Measurements from ENCODE around the gene SLC34A3.
"Not testable (repeated sequence)": the region's sequence is repeated elsewhere in the genome, so short reads cannot be mapped to it uniquely, and the experiment has no call there.

SLC34A3 gene

DNA sequence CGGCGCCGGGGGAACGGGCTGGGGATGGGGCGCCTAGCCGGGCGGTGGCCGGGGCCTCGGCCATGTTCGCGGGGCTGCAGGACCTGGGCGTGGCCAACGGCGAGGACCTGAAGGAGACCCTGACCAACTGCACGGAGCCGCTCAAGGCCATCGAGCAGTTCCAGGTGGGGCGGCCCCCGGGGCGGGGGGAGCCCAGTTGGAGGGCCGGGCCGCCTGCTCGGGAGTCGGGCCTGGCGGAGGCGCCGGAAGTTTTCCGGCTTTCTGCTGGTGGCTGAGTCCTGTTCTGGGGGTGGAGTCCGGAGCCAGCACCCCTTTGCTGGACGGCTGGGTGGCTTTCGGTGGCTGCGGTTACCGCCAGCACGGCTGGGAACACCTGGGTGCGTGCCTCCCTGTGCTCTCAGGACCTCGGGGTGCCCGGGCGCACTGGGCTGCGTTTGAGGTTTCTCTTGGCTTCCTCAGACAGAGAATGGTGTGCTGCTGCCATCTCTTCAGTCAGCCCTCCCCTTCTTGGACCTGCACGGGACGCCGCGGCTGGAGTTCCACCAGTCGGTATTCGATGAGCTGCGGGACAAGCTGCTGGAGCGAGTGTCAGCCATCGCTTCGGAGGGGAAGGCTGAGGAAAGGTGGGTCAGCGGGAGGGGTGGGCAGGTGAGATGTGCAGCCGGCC is 24.9 kb downstream of the SLC34A3 start:
- DNase-seq (ENCODE audit: low read depth in 1 of 2, low spot score in 1 of 2), result no peak

DNA sequence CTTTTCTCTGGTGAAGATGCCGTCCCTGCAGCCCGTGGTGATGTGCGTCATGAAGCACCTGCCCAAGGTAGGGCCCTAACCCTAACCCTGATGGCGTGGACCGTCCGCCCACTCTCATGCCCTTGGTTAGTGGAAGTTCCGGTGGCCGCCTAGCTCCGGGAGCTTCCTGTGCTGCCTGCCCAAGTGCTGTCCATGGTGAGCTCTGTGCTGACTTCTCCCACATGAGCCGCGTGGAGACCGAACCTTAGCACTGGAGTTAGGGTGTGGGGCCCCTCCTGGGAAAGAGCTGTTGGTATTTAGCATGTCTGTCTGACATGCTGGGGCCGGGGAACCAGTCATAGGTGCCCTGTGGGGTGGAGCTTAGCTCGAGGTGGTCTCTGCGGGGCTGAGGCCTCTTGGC is 25.7 kb downstream of the SLC34A3 start:
- DNase-seq (ENCODE audit: low read depth in 1 of 2, low spot score in 1 of 2), result no peak

DNA sequence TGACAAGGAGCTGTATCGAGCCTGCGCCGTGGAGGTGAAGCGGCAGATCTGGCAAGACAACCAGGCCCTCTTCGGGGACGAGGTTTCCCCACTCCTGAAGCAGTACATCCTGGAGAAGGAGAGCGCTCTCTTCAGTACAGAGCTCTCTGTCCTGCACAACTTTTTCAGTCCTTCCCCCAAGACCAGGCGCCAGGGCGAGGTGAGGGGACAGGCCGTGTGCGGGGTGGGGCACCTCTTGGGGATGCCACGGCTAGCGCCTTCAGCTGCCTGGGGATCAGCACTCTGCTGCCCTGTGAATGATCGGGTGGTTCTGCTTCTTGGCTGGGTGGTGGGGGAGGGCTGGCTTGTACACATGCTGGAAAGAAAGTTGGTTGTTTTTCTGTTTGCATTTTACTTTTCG is 26.2 kb downstream of the SLC34A3 start:
- DNase-seq (ENCODE audit: low read depth in 1 of 2, low spot score in 1 of 2), result no peak

DNA sequence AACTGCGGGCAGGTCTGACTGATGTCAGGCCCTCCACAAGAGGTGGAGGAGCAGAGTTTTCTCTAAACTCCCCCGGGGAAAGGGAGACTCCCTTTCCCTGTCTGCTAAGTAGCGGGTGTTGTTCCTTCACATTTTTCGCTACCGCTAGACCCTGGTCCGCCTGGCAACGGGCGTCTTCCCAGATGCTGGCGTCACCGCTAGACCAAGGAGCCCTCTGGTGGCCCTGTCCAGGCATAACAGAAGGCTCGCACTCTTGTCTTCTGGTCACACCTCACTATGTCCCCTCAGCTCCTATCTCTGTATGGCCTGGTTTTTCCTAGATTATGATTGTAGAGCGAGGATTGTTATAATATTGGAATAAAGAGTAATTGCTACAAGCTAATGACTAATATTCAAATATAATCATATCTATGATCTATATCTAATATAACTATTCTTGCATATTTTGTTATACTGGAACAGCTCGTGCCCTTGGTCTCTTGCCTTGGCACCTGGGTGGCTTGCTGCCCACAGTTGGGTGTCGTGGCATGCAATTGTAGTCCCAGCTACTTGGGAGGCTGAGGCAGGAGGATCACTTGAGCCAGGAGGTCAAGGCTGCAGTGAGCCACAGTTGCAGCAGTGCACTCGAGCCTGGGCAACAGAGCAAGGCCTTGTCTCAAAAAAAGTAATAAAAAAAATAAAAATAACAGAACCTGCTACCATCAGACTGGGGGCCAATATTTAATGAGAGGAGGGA is 31.6 kb downstream of the SLC34A3 start:
- not testable (repeated sequence) for DNase-seq (ENCODE audit: low read depth in 1 of 2, low spot score in 1 of 2)

DNA sequence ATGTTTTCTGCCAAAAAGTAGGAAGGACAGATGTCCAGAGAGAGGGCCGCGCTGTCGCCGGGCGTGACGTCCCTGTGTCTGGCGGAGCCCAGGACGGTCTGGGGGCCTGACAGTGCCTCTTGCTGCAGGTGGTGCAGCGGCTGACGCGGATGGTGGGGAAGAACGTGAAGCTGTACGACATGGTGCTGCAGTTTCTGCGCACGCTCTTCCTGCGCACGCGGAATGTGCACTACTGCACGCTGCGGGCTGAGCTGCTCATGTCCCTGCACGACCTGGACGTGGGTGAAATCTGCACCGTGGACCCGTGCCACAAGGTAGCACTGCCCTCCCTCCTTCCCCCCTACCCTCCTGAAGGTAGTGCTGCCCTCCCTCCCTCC is 32.2 kb downstream of the SLC34A3 start:
- DNase-seq (ENCODE audit: low read depth in 1 of 2, low spot score in 1 of 2), result no peak

DNA sequence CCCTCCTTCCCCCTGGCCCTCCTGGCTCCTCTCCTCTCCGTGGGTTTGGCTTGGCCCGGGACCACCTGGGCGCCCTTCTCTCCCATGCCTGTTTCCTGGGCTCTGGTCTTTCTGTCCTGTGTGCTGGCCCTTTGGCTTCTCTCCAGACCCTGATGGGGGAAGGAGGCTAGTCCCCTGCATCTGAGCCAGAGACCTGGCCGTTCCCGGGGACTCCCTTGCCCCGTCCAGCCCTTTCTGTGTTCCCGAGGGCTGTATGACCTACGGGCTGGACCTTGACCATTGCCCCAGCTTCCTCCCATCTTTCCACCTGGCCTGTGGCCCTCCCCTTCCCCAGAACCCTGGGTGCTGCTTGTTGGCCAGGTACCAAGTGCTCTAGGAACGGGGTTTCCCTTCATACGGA is 32.8 kb downstream of the SLC34A3 start:
- no peak for DNase-seq (ENCODE audit: low read depth in 1 of 2, low spot score in 1 of 2)

DNA sequence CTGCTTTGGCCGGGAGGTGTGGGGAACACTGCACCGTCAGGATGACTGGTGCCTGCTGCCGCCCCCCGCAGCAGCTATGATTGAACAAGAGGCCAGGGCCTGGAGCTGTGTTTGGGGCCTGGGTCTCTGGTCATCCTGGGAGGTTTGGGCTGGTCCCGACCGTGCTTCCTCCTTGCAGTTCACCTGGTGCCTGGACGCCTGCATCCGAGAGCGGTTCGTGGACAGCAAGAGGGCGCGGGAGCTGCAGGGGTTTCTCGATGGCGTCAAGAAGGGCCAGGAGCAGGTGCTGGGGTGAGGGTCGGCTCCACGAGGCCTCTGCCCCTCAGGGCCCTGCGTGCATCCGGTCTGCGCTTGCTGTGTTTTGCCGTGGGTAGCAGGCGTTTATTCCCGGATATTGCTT is 33.4 kb downstream of the SLC34A3 start:
- DNase-seq (ENCODE audit: low read depth in 1 of 2, low spot score in 1 of 2), result no peak

DNA sequence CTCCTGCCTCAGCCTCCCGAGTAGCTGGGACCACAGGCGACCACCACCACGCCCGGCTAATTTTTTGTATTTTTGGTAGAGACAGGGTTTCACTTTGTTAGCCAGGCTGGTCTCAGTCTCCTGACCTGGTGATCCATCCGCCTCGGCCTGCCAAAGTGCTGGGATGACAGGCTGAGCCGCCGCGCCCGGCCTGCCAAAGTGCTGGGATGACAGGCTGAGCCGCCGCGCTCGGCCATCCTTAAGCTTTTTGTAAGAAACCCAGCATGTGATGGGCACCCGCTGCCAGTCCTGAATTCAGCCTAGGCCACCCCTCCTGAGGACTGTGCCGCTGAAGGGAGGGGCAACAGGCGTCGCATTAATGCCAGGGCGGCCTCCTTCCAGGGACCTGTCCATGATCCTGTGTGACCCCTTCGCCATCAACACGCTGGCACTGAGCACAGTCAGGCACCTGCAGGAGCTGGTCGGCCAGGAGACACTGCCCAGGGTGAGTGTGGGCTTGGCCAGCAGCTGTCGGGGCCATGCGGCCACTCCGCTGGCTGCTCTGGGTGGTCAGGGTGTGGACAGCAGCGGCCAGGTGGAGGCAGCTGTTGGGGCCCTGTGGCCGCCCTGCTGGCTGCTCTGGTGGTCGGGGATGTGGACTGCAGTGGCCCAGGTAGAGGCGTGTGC is 34.9 kb downstream of the SLC34A3 start:
- no peak for DNase-seq (ENCODE audit: low read depth in 1 of 2, low spot score in 1 of 2)

DNA sequence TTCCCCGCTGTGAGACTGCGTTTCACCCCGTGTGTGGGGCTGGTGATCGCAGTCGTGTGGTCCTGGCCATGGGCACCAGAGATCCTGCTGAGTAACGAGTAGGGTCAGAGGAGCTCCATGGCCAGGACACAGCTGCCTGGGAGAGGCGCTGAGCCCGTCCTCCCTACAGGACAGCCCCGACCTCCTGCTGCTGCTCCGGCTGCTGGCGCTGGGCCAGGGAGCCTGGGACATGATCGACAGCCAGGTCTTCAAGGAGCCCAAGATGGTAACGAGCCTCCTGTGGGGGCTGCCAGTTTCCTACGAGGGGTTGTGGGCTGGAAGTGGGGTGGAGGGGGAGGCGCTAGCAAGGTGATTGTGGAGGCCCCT is 35.4 kb downstream of the SLC34A3 start:
- no peak for DNase-seq (ENCODE audit: low read depth in 1 of 2, low spot score in 1 of 2)

DNA sequence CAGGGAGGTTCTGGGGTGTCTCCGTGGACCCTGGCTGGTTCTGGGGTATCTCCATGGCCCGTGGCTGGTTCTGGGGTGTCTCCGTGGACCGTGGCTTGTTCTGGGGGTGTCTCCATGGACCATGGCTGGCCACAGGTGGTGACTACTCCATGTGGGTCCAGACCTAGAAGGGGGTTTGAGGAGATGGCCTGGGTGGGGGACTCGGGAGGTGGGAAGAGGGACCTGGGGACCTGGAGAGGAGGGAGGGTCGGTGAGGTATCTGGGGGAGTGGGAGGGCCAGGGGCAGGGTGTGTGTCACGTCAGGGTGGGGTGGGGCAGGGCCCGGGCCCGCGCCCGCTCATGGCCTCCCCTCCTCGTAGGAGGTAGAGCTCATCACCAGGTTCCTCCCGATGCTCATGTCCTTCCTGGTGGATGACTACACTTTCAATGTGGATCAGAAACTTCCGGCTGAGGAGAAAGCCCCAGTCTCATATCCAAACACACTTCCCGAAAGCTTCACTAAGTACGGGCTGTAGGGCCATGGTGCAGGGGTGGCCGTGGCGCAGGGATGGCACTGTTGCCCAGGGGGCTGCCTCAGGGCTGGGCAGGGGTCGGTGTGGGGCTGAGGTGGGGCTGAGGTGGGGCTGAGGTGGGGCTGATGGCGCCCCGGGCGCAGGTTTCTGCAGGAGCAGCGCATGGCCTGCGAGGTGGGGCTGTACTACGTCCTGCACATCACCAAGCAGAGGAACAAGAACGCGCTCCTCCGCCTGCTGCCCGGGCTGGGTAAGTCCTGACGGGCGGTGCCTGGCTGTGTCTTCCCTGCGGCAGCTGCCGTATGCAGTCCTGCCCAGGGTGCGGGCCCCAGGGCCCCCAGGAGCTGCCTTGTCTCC is 36.1 kb downstream of the SLC34A3 start:
- DNase-seq (ENCODE audit: low read depth in 1 of 2, low spot score in 1 of 2), result no peak

DNA sequence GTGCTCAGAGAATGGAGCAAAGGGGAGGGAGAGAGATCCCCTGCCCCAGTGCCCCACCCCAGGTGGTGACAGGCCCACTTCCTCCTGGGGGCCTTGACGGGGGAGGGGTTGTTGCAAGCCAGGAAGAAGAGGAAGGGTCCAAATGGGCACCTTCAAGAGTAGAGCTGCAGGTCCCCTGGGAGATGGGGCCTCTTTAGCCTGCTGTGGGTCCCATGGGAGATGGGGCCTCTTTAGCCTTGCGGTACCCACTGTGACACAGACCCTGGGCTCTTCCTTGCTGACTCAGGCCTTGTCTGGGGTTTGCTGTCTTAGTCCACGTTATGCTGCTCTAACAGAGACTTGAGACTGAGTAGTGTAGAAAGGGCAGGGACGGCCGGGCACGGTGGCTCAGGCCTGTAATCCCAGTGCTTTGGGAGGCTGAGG is 37.2 kb downstream of the SLC34A3 start:
- no peak for DNase-seq (ENCODE audit: low read depth in 1 of 2, low spot score in 1 of 2)

DNA sequence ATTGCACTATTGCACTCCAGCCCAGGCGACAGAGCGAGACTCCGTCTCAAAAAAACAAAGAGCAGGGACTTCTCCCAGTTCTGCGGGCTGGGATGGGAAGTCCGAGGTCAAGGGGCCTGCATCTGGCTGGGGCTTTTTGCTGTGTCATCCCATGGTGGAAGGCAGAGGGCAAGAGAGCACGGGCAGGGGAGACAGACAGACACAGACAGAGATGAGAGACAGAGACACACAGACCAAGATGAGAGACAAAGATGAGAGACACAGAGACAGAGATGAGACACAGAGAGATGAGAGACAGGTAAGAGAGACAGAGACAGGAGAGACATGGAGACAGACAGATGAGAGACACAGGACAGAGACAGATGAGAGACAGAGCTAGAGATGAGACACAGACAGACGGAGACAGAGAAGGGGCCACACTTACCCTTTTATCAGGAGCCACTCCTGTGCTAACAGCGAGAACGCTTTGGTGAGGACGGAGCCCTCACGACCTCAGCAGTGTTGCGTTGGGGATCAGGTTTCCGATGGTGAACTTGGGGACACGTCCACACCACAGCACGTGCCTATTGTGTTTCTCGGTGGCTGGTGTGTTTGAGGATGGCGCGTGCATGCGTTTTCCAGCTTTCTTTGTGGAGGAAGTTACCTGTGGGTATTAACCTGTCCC is 38.0 kb downstream of the SLC34A3 start:
- no peak for DNase-seq (ENCODE audit: low read depth in 1 of 2, low spot score in 1 of 2)

DNA sequence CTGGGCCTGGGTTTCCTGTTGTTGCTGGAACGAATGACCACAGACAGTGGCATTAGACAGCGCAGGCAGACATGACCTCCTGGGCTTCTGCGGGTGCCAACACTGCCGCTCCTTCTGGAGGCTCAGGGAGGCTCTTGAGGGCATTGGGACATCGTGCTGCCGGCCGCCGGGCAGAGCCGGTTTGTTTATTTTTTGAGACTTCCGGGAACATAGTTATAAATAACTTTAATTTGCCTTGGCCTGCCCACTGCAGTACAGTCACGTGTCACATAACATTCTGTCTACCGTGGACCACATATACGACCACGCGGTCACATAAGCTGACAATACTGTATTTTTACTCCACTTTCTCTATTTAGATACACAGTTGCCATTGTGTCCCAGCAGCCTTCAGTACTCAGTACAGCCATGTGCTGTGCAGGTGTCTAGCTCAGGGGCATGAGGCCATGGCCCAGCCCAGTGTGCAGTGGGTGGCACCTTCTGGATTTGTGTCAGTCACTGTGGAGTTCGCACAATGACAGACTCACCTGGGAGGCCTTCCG is 38.6 kb downstream of the SLC34A3 start:
- no peak for DNase-seq (ENCODE audit: low read depth in 1 of 2, low spot score in 1 of 2)

DNA sequence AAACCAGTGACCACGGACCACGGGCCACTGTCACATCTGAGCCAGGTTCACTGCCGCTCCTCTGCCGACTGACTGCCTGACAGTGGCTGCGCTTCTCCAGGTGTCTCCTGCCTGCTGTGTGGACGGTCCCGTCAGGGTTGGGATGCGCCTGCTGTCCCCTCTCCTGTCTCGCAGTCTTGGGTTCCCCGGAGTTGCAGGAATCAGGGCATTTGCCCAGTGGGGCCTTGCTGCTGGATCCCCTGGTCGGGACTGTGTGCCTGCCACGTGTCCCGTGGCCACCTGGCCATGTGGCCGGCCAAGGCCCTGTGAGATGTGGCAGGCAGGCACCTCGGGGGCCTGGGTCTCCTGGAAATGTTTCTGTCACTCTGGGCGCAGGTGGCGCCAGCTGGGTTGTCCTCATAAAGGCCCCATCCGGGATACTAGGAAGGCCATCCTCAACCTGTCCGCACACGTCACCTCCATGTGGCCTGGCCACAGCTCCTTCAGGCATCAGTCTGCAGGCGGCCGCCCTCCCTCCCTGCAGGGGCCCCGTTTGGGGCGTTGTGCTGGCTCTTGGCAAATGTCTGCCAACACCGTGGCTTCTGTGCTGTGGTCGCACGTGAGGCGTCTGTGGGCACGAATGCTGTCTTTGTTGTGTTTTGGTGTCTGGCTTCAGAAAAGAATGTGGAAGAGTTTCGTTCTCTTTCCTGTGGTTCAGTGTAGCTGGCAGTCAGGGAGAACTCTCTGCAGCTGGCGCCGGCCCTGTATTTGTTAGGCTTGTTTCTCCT is 40.4 kb downstream of the SLC34A3 start:
- DNase-seq (ENCODE audit: low read depth in 1 of 2, low spot score in 1 of 2), result no peak

DNA sequence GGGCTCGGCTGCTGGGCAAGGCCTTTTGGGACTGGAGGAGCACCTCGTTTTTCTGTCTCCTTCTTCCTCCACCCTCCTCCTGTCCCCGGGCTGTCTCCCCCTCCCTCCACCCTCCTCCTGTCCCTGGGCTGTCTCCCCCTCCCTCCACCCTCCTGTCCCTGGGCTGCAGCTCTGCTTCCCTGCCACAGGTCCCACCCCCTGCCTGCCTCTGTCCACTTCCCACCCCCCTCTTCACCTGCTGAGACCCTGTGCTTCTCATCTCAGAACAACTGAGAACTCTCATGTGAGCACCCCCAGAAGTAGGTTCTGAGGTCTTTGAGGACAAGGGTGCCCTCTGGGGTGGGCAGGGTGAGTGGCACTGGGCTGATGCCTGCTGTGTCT is 41.0 kb downstream of the SLC34A3 start:
- DNase-seq (ENCODE audit: low read depth in 1 of 2, low spot score in 1 of 2), result no peak

DNA sequence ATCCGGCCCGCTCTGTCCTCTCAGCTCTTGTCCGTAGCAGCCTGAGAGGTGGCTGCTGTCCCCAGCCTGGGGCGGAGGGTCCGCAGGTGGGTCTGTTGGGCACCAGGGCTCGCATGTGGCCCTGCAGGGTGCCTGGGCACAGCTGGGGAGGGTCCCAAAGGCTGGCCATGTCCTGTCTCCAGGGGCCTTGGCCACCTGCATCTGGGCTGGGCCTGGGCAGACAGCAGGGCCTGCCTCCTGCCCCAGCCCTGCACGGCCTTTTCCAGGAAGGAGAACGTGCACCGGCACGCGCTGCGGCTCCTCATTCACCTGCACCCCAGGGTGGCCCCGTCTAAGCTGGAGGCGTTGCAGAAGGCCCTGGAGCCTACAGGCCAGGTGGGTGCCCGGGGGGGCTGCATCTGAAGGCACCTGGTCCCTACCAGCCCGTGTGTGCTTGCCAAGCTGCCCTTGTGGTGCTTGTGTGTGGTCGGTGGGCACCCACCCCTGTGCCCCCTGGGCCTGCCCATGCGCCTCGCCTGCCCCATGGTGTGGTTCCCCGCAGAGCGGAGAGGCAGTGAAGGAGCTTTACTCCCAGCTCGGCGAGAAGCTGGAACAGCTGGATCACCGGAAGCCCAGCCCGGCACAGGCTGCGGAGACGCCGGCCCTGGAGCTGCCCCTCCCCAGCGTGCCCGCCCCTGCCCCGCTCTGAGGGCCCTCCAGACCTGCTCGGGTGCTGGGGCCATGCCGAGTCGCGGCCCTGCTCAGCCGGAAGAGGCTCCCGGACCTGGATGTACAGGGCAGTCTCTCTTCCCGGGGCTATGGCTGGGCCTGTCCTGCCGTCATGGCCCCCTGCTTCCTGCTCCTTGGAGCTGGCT is 41.8 kb downstream of the SLC34A3 start:
- DNase-seq (ENCODE audit: low read depth in 1 of 2, low spot score in 1 of 2), result no peak

DNA sequence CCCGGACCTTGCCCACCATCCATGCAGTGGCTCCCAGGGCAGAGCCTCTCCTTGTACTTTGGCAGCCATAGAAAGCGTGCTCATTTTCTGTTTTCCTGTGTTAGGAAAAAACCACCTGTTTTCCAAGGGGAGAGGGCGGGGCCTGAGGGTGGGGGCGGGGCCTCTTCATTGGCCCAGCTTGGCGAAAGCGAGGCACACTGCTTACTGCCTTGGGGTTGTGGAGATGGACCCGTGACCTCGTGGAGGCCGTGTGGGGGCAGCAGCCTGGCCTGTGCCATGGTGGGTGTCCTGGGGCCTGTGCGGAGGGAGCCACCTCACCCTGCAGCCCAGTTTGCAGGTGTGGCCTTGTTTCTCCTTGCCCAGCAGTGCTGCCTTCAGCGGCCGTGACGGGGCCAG is 42.4 kb downstream of the SLC34A3 start:
- no peak for DNase-seq (ENCODE audit: low read depth in 1 of 2, low spot score in 1 of 2)

DNA sequence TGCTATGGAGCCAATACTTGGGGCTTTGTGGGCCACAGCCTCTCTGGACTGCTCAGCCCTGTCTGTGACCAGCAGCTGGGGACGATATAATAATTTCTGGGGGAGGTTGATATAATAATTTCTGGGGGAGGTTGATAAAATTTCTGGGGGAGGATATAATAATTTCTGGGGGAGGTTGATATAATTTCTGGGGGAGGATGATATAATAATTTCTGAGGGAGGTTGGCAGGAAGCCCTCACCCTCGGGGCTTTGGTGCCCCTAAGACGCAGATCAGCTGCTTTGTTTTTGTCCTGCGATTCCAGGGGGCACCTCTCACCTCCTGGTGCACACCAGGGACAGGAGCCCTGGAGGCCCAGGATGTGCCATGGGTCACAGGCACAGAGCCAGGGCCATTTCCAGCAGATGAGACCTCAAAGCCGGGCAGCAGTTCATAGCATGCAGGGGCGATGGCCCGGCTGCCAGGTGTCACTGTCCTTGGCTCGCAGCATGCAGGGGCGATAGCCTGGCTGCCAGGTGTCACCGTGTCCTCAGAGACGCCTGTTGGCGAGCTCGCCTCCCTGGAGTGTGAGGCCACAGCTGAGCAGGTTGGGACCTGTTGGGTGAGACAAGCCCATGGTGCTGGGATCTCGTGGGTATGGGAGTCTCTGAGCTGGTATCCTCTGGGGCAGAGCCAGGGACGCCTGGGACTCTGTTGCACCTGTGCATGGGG is 43.1 kb downstream of the SLC34A3 start:
- no peak for DNase-seq (ENCODE audit: low read depth in 1 of 2, low spot score in 1 of 2)

DNA sequence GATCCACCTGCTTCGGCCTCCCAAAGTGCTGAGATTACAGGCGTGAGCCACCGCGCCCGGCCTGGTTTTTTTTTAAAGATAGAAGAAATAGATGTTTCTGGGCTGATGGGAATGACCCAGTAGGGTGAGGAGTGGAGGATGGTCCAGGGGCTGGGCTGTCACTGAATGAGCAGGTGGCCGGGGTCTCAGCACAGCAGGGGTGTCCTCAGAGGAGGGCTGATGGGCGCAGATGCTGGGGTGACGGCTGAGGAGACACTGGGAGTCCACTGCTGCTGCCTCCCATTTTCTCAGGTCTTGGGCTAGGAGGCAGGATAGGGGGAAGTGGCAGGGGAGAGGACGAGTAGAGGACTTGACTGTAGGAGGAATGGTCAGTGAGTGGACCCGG is 44.5 kb downstream of the SLC34A3 start:
- DNase-seq (ENCODE audit: low read depth in 1 of 2, low spot score in 1 of 2), result no peak

Data from activated T-helper 1 cell treated with anti-CD3 and anti-CD28 coated beads, Interleukin-2, amount 50 U/mL, for 16 hours (primary cell).